Globus pallidus (tissue), 1 donor: ENCODE data around the gene NUP210.

Experiments used
- DNase-seq: peaks from one replicate; pipeline ENCODE4 v3.0.0-alpha.2; 2015; ENCODE audit warnings: low spot score

The NUP210 gene

GRCh38 chr3:13274551-13275332 is 145.4 kb downstream of the NUP210 start:
- no peak for DNase-seq

DNA sequence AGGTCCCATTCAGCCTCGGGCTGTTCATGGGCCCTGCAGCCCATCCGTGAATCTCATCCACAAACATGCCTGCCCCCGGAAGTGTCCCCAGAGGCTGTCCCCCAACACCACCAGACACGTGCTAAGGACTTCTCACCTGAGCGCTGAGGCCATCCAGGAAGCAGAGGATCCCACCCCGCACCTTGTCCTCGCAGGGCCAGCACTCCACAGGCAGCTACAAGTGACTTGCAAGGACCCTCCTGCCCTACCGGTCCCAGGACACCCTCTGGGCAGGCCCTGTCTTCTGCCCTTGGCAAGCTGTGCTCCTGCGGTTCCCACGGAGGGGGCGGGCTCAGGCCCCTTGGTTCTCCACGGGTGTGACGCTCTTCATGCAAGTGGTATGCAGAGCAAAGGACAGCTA is 146.0 kb downstream of the NUP210 start:
- DNase-seq: no peak

DNA sequence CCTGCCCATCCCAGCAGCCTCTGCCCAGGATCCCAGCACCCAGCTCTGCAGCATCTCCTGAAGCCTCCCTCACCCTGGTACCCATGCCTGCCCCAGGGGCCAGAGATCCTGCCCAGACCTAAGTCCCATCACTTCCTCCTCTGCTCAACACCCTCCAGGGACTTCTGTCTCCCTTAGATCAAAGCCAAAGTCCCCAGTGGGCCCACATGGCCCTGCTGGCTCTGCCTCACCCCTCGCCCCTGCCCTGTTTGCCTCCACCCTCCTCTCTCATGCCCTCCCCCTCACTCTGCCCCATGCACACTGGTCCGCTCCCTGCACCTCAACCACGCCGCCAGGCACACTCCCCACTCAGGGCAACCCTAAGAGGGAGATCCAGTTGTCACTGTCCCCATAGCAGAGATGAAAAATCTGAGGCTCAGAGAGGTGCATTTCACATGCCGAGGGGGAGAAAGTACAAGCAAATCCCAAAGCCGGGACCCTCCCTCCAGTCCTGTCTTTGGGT is 146.5 kb downstream of the NUP210 start:
- no peak for DNase-seq

- DNase-seq: no peak
These were observed 147.1 kb downstream of the NUP210 start for GRCh38 chr3:13272831-13273603.

GRCh38 chr3:13269711-13270378 is 150.3 kb downstream of the NUP210 start:
- no peak for DNase-seq

- no peak for DNase-seq
These were observed 151.1 kb downstream of the NUP210 start for GRCh38 chr3:13268961-13269441.

DNA sequence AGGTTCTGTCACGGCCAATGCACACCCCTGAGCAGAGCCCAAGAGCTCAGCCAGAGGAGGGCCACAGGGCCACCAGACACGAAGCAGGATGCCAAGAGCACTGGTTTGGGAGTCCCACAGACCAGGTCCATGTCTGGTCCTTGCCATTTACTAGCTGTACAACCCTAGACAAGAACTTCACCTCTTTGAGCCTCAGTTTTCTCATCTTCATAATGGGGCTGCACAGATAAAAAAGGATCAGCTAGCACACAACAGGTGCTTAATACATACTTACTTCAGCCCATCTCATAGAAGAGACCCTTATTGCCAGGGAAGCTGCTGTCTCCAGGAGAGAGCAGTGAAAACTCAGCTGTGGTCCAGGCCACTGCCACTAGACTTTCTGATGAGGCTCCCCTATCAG is 152.0 kb downstream of the NUP210 start:
- no peak for DNase-seq

DNA sequence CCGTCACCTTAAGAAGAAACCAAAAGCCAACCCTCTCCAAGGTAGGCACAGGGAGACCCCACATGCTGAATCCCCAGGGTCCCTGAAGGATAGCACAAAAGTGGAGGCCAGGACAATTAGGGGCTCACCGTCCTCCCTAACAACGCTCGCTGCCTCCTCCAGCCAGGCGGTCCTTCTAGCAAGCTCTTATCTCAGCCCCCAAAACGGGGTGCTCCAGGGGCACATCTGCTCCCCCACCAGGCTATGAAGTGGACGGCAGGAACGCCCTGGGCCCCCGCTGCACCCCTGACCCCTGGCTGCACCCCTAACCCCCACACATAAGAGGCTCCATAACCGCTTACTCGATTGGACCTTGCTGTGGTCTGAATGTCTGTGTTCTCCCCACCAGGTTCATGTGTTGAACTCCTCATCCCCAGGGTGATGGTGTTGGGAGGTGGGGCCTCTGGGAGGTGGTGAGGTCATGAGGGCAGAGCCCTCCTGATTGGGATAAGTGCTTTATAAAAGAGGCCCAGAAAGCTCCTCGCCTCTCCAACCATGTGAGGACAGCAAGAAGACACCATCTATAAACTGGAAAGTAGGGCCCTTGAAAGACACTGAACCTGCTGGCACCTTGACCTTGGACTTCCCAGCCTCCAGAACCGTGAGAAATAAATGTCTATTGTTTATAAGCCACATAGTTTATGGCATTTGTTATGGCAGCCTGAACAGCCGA is 153.3 kb downstream of the NUP210 start:
- no peak for DNase-seq
